ENCODE results near the gene SPPL3. TPM values are rescaled to one million over a fixed set of nuclear protein-coding genes. Genes with fewer than 3 reads are reported as not detected.
"Not testable (repeated sequence)": the region's sequence is repeated elsewhere in the genome, so short reads cannot be mapped to it uniquely, and the experiment has no call there.

Gene SPPL3
- total RNA-seq, 2 donors from 2014 or later: 13.5 to 16.5 TPM

- no peaks in the 10 kb centered on the region for H3K36me3 ChIP-seq (replicated peaks in 1 of 2; ENCODE audit: insufficient read depth in 1 of 2, low read depth in 2 of 2)
- 94 to 98% methylated on average over 4 of the region's 4 CpGs for WGBS, 2 donors
- no peaks in the 10 kb centered on the region for H3K4me1 ChIP-seq
- DNase-seq: no peak
- no peaks in the 10 kb centered on the region for H3K9me3 ChIP-seq
- no peak for ATAC-seq
- H3K27me3 ChIP-seq: no peaks in the 10 kb centered on the region
- H3K4me3 ChIP-seq: no peak overlapping the region
- TF ChIP-seq CTCF (IDR thresholded peaks at IDR 0.05) (no peak), POLR2A (IDR thresholded peaks at IDR 0.05) (no peak)
- H3K27ac ChIP-seq: no peak overlapping the region
- intact Hi-C loops (cut with DNase I): no loop called here
Measured at GRCh38 chr12:120795441-120796178, 108.5 kb downstream of the SPPL3 start.

DNA sequence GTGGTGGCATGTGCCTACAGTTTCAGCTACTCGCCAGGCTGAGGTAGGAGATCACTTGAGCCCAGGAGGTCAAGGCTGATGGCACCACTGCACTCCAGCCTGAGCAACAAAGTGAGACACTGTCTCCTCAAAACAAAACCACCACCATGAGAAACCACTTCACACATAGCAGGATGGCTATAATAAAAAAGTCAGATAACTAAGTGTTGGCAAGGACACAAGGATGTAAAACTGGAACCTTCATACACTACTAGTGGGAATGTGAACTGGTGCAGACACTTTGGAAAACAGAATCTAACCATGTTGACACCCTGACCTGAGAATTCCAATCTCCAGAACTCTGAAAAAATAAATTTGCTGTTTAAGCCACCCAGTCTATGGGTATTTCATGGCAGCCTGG, 110.8 kb downstream of the SPPL3 start:
- no peak for ATAC-seq
- Histone ChIP-seq H3K9me3 (no peaks in the 10 kb centered on the region), H3K27ac (no peak overlapping the region), H3K36me3 (replicated peaks in 1 of 2; ENCODE audit: insufficient read depth in 1 of 2, low read depth in 2 of 2) (no peaks in the 10 kb centered on the region), H3K27me3 (no peaks in the 10 kb centered on the region), H3K4me3 (no peak overlapping the region), H3K4me1 (no peaks in the 10 kb centered on the region)
- TF ChIP-seq CTCF (IDR thresholded peaks at IDR 0.05) (no peak), POLR2A (IDR thresholded peaks at IDR 0.05) (no peak)
- intact Hi-C loops (cut with DNase I): no loop called here
- DNase-seq: no peak
- 100% methylated on average over 1 of the region's 1 CpG for WGBS, 2 donors

- intact Hi-C loops (cut with DNase I); DNase-seq; H3K36me3 ChIP-seq (replicated peaks in 1 of 2; ENCODE audit: insufficient read depth in 1 of 2, low read depth in 2 of 2); H3K27me3 ChIP-seq; H3K9me3 ChIP-seq; H3K27ac ChIP-seq; ATAC-seq; H3K4me1 ChIP-seq; H3K4me3 ChIP-seq: not testable (repeated sequence)
- WGBS, 2 donors: 88 to 99% methylated on average over 9 of the region's 9 CpGs
Measured at GRCh38 chr12:120792456-120792855, 111.7 kb downstream of the SPPL3 start.

GRCh38 chr12:120791669-120792176, 112.4 kb downstream of the SPPL3 start:
- intact Hi-C loops (cut with DNase I): no loop called here
- no peak overlapping the region for H3K4me3 ChIP-seq
- no peaks in the 10 kb centered on the region for H3K4me1 ChIP-seq
- no peak for DNase-seq
- H3K36me3 ChIP-seq (replicated peaks in 1 of 2; ENCODE audit: insufficient read depth in 1 of 2, low read depth in 2 of 2): no peaks in the 10 kb centered on the region
- no peak overlapping the region for H3K27ac ChIP-seq
- ATAC-seq: no peak
- WGBS, 2 donors: 90 to 96% methylated on average over 2 of the region's 2 CpGs
- TF ChIP-seq POLR2A (IDR thresholded peaks at IDR 0.05) (no peak), CTCF (IDR thresholded peaks at IDR 0.05) (no peak)
- H3K9me3 ChIP-seq: no peaks in the 10 kb centered on the region
- no peaks in the 10 kb centered on the region for H3K27me3 ChIP-seq

DNA sequence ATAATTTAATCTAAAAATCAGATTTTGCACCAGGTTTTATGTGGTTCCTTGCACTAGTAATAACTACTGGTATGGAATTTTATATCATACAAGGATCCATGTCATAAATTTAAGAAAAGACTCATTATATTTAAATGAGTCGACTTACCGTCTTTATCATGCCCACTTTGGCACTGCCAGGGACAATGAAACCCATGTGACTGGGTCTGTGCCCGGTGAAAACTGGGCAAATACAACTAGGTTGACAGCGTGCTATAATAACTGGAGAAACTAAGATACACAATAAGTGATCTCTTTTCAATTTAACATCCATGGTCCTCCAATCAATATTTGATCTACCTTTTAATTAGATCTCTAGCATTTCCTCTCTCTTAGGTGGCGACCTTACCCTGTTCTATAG, 114.0 kb downstream of the SPPL3 start:
- no peaks in the 10 kb centered on the region for H3K4me1 ChIP-seq
- TF ChIP-seq POLR2A (IDR thresholded peaks at IDR 0.05) (no peak), CTCF (IDR thresholded peaks at IDR 0.05) (no peak)
- WGBS, 2 donors: 58 to 71% methylated on average over 5 of the region's 5 CpGs
- no peaks in the 10 kb centered on the region for H3K27me3 ChIP-seq
- no peak overlapping the region for H3K27ac ChIP-seq
- no peaks in the 10 kb centered on the region for H3K9me3 ChIP-seq
- DNase-seq: no peak
- no peak for ATAC-seq
- intact Hi-C loops (cut with DNase I): no loop called here
- no peaks in the 10 kb centered on the region for H3K36me3 ChIP-seq (replicated peaks in 1 of 2; ENCODE audit: insufficient read depth in 1 of 2, low read depth in 2 of 2)
- no peak overlapping the region for H3K4me3 ChIP-seq
